Hepatocyte (in vitro differentiated cells): ENCODE results near the gene BAG5. TPM values are rescaled to one million over a fixed set of nuclear protein-coding genes. Genes with fewer than 3 reads are reported as not detected.
A peak's percentile ranks its signal among the peaks of the same experiment; 100 is the strongest.
"Not testable (repeated sequence)": the region's sequence is repeated elsewhere in the genome, so short reads cannot be mapped to it uniquely, and the experiment has no call there.

ENCODE experiments used
- DNase-seq: peaks from one replicate; pipeline ENCODE4 v3.0.0-alpha.2; 2016; ENCODE audit warnings: low spot score
- H2AFZ ChIP-seq: fragments of 200-600 bp; sonication (generic); 2 replicates; pipeline ENCODE4 v1.6.0; 2016; ENCODE audit warnings: antibody characterized with exemption, mild to moderate bottlenecking
- H3K27ac ChIP-seq: fragments of 200-600 bp; sonication (generic); 2 replicates; pipeline ENCODE4 v1.5.1; 2016; ENCODE audit warnings: mild to moderate bottlenecking
- H3K27me3 ChIP-seq: fragments of 200-600 bp; sonication (generic); 2 replicates; pipeline ENCODE4 v1.6.1; 2016
- H3K36me3 ChIP-seq: fragments of 200-600 bp; sonication (generic); replicated peaks from 2 replicates; pipeline ENCODE4 v1.5.1; 2016; ENCODE audit warnings: low read depth; ENCODE audit not compliant: insufficient read depth
- H3K4me1 ChIP-seq: fragments of 200-600 bp; sonication (generic); 2 replicates; pipeline ENCODE4 v1.5.1; 2016; ENCODE audit warnings: mild to moderate bottlenecking, moderate library complexity; ENCODE audit not compliant: insufficient read depth
- H3K4me2 ChIP-seq: fragments of 200-600 bp; sonication (generic); 2 replicates; pipeline ENCODE4 v1.6.0; 2016
- H3K4me3 ChIP-seq: fragments of 200-600 bp; sonication (generic); 2 replicates; pipeline ENCODE4 v1.5.1; 2016; ENCODE audit warnings: mild to moderate bottlenecking
- H3K79me2 ChIP-seq: fragments of 200-600 bp; sonication (generic); 2 replicates; pipeline ENCODE4 v1.6.0; 2017; ENCODE audit warnings: mild to moderate bottlenecking
- H3K9me2 ChIP-seq: fragments of 200-600 bp; sonication (generic); replicated peaks from 2 replicates; pipeline ENCODE4 v1.6.0; 2017; ENCODE audit warnings: mild to moderate bottlenecking; ENCODE audit not compliant: insufficient read depth
- H3K9me3 ChIP-seq: fragments of 200-600 bp; sonication (generic); 2 replicates; pipeline ENCODE4 v1.5.1; 2016; ENCODE audit warnings: low read depth, mild to moderate bottlenecking
- H4K20me1 ChIP-seq: fragments of 200-600 bp; sonication (generic); 2 replicates; pipeline ENCODE4 v1.6.0; 2016; ENCODE audit warnings: mild to moderate bottlenecking; ENCODE audit not compliant: insufficient read depth, poor library complexity, severe bottlenecking
- EZH2 ChIP-seq: fragments of 200-600 bp; sonication (generic); IDR thresholded peaks from 2 replicates; pipeline ENCODE4 v1.6.1; 2016; ENCODE audit warnings: antibody characterized with exemption, mild to moderate bottlenecking, borderline replicate concordance
- EZH2phosphoT487 ChIP-seq: fragments of 200-600 bp; sonication (generic); IDR thresholded peaks from one replicate; pipeline ENCODE4 v1.6.1; 2018; ENCODE audit warnings: antibody characterized with exemption, mild to moderate bottlenecking, low read depth, moderate library complexity; ENCODE audit not compliant: unreplicated experiment, severe bottlenecking
- WGBS: methylation state at CpG from one replicate; pipeline ENCODE4 v1.1.6; 2016; ENCODE audit warnings: low lambda C conversion rate; ENCODE audit errors: missing lambda C conversion rate; 5-methylcytosine and 5-hydroxymethylcytosine counted together
- polyA plus RNA-seq: library from polyadenylated mRNA; unstranded; fragments of >200 nt; fragmentation: Nextera tagmentation; extraction: Ambion mirVana; gene quantifications from 2 replicates; pipeline ENCODE4 v1.2.1, GENCODE V29; 2016
- total RNA-seq: library from RNA; depleted of rRNA; stranded (reverse); fragments of >200 nt; gene quantifications from 2 replicates; pipeline ENCODE4 v1.2.3, GENCODE V29; 2014
- TF ChIP-seq, protein P1 (sequence below): fragments of 200-600 bp; sonication (generic); IDR thresholded peaks from 2 replicates; pipeline ENCODE4 v1.5.1; 2016; ENCODE audit warnings: antibody characterized with exemption, mild to moderate bottlenecking; ENCODE audit not compliant: poor library complexity

The BAG5 gene
- total and polyA plus RNA-seq, 2 experiments from 2014 or later, result 13.9 to 27.4 TPM

DNA sequence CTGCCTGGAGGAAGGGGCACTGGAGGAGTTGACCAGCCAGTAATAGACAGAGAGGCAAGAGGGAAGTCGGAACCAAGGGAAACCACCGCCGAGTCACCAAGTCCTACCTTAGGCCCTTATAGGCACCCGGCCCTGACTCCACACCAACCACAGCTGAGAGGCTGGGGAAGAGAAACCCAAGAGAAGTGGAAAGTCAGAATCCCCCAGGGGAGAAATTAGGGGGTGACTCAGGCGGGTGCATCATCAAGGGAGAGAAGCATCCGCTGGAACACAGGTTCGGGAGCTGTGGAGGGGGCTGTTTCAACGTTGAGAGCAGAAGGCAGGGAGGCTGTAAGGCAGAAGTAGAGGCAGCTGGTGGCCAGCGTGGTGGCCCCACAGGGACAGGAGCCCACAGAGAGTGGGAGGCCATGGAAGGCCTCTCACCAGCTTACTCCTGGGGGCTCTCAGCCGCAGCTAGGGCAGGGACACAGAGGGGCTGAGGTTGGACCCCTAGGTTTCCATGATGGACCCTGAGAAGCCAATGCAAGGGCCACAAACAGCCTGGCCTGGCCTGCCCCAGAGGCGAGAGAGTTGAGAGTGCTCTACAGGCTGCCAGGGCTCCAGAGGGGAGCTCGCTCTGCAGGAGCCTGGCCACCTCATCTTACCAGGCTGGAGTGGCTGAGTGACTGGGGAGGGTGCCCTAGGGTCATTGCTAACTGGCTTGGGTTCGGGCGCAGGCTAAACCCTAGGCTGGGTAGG is 34.9 kb downstream of the BAG5 start:
- H2AFZ ChIP-seq, result no peak overlapping the region
- H3K27ac ChIP-seq, result peak overlapping the region; percentile 99
- peak overlapping the region; percentile 92 for H3K4me2 ChIP-seq
- peaks cover 48% of the 10 kb centered on the region for H3K79me2 ChIP-seq
- H3K36me3 ChIP-seq, result no peaks in the 10 kb centered on the region
- no peak overlapping the region for H3K4me3 ChIP-seq
- H3K9me2 ChIP-seq, result no peaks in the 10 kb centered on the region
- TF ChIP-seq EZH2, result no peak
- TF ChIP-seq, protein P1, sequence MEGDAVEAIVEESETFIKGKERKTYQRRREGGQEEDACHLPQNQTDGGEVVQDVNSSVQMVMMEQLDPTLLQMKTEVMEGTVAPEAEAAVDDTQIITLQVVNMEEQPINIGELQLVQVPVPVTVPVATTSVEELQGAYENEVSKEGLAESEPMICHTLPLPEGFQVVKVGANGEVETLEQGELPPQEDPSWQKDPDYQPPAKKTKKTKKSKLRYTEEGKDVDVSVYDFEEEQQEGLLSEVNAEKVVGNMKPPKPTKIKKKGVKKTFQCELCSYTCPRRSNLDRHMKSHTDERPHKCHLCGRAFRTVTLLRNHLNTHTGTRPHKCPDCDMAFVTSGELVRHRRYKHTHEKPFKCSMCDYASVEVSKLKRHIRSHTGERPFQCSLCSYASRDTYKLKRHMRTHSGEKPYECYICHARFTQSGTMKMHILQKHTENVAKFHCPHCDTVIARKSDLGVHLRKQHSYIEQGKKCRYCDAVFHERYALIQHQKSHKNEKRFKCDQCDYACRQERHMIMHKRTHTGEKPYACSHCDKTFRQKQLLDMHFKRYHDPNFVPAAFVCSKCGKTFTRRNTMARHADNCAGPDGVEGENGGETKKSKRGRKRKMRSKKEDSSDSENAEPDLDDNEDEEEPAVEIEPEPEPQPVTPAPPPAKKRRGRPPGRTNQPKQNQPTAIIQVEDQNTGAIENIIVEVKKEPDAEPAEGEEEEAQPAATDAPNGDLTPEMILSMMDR, result no peak
- no peak for TF ChIP-seq EZH2phosphoT487
- H3K4me1 ChIP-seq, result peaks cover 55% of the 10 kb centered on the region
- H3K9me3 ChIP-seq, result no peaks in the 10 kb centered on the region
- no peaks in the 10 kb centered on the region for H4K20me1 ChIP-seq
- DNase-seq, result no peak
- H3K27me3 ChIP-seq, result peaks cover 4% of the 10 kb centered on the region
- WGBS, result 90% methylated on average over 14 of the region's 14 CpGs

DNA sequence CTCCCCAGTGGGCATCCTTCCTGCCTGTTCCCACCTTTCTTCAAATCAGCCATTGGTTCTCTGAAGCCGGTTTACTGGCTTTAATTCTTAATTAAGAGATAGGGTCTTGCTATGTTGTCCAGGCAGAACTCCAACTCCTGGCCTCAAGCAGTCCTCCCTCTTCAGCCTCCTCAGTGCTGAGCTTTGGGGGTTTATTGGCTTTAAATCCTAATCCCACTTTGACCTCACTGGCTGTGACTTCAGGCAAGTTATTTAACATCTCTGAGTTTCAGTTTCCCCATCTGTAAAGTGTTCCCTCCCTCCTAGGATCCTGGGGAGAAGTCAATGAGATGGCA is 35.6 kb downstream of the BAG5 start:
- Histone ChIP-seq H3K79me2 (peaks cover 51% of the 10 kb centered on the region), H3K9me3 (no peaks in the 10 kb centered on the region), H3K27me3 (peaks cover 4% of the 10 kb centered on the region), H3K4me2 (no peak overlapping the region), H2AFZ (no peak overlapping the region), H4K20me1 (peaks cover 4% of the 10 kb centered on the region), H3K36me3 (no peaks in the 10 kb centered on the region), H3K27ac (peak overlapping the region; percentile 99), H3K4me3 (no peak overlapping the region), H3K9me2 (no peaks in the 10 kb centered on the region), H3K4me1 (peaks cover 55% of the 10 kb centered on the region)
- no peak for DNase-seq
- WGBS, result 100% methylated on average over 1 of the region's 1 CpG
- TF ChIP-seq EZH2 (no peak), EZH2phosphoT487 (no peak)
- TF ChIP-seq, protein P1, result no peak

DNA sequence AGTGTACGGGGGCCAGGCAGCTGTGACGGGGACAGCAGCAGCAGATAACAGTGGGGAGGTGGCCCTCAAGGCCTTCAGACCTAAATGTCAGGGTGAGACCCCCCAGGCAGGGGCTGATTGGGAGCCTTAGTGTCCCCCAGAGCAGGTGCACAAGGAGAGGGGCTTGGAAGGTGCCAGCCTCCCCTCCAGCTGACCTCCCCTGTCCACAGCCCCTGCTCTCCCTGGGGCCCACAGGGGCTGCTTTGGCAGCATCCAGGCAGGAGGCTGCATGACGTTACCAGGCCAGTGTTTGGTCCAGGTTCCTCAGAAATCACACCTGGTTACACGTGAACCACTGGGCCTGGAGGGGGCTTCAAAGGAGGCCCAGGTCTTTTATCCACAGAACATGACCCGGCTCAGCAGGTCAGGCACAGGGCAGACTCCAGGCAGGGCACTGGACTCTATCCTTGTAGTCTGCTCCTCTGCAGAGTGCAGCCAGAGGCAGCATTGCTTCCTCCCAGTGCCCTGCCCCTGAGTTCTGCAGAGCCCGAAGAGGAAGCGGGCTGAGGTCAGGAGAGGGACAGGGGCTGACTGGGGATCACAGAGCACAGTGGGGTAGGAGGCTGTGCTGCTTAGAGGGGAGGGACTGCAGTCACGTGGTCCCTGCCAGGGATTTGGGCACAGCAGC is 36.1 kb downstream of the BAG5 start:
- 74% methylated on average over 8 of the region's 8 CpGs for WGBS
- H3K9me2 ChIP-seq, result no peaks in the 10 kb centered on the region
- peaks cover 55% of the 10 kb centered on the region for H3K4me1 ChIP-seq
- no peaks in the 10 kb centered on the region for H3K36me3 ChIP-seq
- peaks cover 4% of the 10 kb centered on the region for H3K27me3 ChIP-seq
- peak overlapping the region; percentile 100 for H3K4me2 ChIP-seq
- H3K79me2 ChIP-seq, result peaks cover 55% of the 10 kb centered on the region
- H4K20me1 ChIP-seq, result peaks cover 8% of the 10 kb centered on the region
- H3K9me3 ChIP-seq, result no peaks in the 10 kb centered on the region
- no peak overlapping the region for H2AFZ ChIP-seq
- DNase-seq, result no peak
- no peak for TF ChIP-seq EZH2
- no peak for TF ChIP-seq EZH2phosphoT487
- TF ChIP-seq, protein P1, result no peak
- no peak overlapping the region for H3K4me3 ChIP-seq
- H3K27ac ChIP-seq, result peak overlapping the region; percentile 99

GRCh38 chr14:103525430-103526246 is 36.8 kb downstream of the BAG5 start:
- not testable (repeated sequence) for H3K9me2 ChIP-seq, H3K9me3 ChIP-seq, H2AFZ ChIP-seq, H4K20me1 ChIP-seq, H3K36me3 ChIP-seq, H3K27me3 ChIP-seq, H3K4me3 ChIP-seq
- Histone ChIP-seq H3K27ac (peak overlapping the region; percentile 99), H3K79me2 (peaks cover 54% of the 10 kb centered on the region), H3K4me1 (peaks cover 55% of the 10 kb centered on the region), H3K4me2 (peak overlapping the region; percentile 100)
- DNase-seq, result peak; percentile 69
- 51% methylated on average over 17 of the region's 17 CpGs for WGBS
